GM18867 (cell line): ENCODE data around the gene TMEM117.
A peak's percentile ranks its signal among the peaks of the same experiment; 100 is the strongest.

Experiments used
- ATAC-seq: cut with Tn5 transposase; IDR thresholded peaks from one replicate; pipeline ENCODE4 v1.9.1; 2021; ENCODE audit warnings: mild to moderate bottlenecking, moderate library complexity; ENCODE audit not compliant: unreplicated experiment

TMEM117 gene

DNA sequence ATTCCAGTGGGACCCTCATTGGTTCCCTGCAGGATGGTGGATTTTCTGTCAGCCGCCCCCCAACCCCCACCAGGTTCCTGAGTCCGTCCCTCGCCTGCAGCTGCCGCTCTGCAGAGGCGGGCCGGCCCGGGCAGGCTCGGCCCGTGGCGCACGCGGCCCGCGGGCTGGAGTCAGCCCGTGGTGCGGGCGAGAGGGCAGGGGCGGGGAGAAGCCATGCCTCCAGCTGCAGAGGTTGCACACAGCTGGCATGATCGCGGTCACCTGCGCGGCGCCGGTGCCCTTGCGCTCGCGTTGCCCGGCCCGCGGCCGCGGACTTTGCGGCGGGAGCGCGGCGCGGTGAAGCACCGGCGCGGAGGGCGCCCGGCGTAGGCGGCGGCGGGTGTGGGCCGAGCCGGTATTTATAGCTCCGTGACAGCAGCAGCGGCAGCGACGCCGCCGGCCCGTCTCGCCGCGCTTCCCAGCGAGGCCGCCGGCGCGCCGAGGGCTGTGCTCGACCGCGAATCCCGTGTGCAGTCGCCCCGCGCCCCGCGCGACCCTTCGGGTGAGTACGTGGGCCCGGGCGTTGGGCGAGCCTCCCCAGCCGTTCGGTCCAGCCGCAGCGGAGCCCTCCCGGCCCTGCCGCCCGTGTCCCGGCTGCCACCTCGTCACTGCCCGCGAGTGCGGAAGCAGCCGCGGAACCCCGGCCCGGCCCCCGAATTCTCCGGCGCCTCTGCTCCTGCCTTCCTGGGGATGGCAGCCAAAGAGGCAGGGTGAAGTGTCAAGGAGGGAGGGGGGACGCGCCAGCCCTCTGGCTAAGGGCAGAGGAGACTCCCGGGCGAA lies at the start of gene TMEM117:
TMEM117 (plus strand) TSS at position 426 of the 819 bp plus-strand sequence.
- ATAC-seq = peak; percentile 83

DNA sequence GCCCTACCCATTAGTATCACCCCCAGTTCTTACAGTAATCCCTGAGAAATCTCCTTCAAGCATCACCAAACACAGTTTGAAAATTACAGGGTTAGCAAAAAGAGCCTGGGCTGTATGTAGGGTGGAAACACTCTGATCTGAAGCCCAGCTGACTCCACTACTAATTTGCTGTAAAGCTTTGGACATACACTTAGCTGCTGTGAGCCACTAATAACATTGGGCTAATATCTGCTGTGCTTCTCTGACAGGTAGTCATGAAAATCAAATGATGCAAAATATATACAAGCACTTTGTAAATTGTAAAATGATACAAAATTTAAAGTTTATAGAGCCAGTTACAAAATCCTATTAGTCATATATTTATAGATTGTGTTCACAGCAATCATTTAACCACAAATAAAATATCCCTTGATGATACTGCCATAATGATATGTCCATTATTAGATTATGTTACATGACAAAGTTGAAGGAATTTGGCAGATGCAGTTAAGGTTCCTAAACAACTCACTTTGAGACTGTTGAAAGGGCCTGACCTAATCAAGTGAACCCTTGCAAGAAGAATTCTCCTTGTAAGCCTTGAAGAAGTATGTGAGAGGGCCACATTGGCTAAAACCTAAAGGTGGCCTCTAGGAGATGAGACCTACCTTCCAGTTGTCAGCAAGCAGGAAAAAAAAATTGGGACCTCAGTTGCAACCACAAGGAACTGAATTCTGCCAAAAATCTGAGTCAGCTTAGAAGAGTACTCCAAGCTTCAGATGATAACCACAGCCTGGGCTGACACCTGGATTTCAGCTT lies 48.8 kb upstream of the TMEM117 start:
- no peak for ATAC-seq

DNA sequence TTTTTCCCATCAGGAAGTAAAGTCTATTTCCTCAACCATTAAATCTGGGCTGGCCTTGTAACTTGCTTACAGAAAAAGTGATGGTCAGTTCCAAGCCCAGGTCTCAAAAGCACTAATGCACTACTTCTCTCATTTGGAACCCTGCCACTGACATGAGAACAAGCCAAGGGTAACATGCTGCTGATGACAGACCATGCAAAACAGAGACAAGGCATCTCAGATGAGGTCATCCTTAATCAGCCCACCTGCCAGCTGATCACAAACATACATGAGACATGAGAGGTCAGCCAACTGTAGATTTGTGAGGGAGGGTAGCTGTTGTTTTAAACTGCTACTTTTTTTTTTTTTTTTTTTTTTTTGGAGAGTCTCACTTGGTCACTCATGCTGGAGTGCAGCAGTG lies 45.9 kb upstream of the TMEM117 start:
- no peak for ATAC-seq

DNA sequence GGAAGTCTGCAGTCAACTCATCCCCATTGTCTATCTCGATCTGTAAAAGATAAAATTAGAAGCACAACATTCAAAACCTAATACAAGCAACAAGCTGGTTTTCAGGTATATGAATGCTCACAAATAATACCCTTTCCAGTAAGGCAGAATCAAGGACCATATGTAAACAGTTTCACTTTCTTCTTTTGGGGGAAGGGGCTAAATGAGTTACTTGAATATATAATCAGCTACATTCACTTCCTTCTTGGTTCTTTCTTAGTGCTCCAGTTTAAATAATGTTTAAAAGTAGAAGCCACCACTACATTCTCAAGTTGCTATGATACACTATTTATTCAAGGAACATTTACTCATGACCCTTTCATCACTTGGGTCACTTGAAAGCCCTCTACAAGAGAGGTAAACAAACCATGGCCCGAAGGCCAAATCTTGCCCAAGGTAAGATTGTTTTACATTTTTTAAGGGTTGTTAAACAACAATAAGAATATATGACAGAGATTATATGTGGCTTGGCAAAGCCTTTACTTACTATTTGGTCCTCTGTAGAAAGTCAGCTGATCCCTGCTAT lies 40.1 kb upstream of the TMEM117 start:
- no peak for ATAC-seq

DNA sequence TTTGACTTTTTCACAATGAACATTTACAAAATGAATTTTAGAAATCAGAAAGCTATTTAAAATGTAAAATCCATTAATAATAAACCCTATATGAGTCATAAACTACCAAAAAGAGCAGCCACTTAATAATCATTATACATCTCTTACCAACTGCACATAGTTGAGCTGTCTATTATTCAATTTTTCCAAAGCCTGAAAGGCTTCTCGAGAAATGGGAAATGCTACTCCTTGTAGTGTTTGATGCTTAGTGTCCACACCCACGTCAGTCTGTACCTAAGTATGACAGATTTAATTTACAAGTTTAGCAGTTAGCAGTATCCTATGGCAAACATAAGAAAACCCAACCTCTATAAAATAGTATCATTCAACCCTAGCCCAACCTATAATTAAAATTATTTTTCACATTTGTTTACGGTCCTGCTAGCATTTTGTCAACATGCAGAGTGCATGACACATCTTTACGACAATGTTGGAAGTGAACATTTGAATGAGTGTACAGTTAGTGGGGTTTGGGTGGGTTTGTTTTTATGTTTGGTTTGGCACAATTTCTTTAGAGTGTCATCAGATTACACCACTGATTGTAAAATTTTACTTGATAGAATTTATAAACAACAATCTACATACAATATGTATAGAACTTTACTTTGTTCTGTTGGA lies 38.2 kb upstream of the TMEM117 start:
- no peak for ATAC-seq

DNA sequence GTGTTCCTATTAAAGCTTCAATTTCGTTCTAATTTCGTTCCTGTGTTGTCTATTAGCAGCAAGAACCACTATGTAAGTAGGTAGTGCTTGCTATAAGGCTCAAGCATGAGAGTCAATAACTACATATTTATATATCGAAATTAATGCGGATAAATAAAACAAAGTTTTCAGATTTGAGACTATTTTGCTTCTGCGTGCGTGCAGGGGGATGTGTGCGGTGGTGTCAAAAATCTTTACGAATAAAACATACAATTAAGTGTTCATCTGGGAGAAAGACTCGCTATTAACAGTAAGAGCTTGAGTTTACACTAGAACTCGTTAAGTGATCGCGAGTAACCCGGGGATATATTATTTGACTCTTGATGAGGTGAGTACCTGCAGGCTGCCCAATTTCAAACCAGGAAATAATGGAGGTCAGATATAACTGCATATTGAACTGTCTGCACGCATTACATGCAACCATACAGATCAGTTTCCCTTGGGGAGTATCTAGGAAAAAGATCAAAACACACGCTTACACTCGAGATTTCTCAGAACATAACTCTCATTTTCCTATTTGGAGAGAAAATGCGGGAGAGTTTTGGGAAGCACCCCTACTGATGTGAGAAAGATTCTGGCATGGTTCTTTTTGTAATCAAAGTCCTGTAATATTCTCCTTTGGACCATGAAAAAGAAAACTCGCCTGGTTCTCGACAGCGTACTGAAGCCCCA lies 30.6 kb upstream of the TMEM117 start:
- no peak for ATAC-seq

DNA sequence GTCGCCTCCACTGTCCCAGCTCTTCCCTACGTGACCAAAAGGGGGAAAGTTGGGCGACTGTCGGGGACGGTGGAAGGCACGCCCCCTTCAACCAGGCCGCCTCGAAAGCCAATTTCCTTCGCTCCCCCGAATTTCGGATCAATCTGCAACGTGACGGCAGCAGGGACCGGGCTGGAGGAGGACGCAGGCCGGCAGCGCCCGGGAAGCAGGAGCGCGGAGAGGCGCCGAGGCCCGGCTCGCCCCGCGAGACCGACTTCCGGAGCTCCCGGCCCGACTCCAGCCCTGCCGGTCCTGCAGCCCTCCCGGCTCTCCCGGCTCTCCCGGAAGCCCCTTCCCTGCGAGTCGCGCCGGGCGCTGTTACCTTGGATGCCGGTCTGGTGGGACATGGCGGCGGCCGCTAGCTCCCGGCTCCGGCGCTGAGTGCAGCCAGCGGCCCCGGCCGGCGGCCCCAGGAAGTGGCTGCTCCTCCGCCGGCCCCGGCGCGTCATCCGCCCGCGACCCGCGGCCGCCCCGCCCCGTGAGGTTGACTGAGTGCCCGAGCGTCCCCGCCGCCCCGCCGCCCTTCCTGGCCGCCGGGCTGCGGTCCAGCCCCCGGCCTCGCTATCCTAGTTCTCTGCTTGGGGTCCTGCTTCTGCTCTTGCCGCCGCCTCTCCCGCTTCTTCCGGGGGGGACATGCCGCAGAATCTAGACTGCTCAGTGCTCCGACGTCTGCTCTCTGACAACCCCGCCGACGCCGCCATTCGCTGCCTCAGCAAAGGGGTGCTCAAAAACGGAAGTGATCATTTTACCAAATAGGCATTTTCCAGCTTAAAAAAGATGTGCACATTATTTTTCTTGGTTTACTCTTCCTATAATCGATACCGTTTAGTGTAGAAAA lies 29.8 kb upstream of the TMEM117 start, which contains the start of gene TWF1:
TWF1 (minus strand) TSS at position 458 of the 877 bp plus-strand sequence; CDS start at position 386, 72 bp downstream.
- peak; percentile 96 for ATAC-seq

DNA sequence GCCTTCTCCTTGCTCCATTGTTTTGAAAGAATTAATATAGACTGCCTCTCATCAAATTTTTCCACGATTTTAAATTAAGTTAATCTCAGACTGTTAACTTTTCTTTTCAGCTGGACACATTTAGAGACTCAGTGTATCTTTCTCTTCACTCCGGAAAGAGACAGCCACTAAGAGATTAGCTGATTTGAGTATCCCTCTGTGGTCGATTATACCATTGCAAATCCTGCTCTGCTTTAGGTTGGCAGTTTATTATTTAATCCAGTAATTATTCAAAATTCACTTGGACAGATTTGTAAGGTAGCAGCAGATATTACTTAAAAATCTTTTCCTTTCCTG lies 29.2 kb upstream of the TMEM117 start:
- no peak for ATAC-seq

DNA sequence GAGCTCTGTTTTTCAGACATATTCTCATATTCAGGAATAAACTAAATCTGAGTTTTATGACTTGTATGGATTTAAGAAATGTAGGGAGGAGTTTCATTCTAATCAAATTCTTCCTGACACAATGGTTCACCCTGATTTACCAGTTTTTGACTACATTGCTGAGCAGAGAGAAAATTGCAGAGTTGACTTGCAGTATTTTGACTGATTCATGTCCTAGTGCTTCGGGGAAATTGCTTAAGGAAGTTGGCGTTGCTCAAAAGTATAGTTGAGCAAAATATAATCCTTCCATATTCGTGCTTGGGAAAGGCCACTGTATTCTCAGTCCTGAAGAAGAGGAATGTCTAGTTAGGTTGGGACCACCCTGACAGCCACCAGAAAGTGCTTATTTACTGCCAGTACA lies 28.5 kb upstream of the TMEM117 start:
- ATAC-seq = no peak

DNA sequence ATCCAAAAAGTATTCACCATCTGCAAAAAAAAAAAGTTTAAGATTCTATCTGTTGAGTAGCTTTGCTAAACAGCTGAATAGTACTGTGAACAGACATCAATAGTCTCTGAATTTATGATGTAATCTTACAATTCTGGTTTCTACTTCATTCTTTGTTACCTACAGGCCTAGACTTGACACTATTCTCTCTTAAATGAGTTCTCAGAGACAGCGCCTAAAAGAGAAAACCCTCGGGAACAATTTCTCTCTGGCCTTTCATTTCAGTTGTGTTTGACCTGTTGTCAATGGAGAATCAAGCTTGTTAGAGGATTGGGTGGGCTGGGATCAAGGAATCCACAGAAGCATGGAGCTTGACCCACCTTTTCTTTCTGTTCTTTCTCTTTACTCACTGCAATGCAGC lies 23.8 kb upstream of the TMEM117 start:
- ATAC-seq = no peak

DNA sequence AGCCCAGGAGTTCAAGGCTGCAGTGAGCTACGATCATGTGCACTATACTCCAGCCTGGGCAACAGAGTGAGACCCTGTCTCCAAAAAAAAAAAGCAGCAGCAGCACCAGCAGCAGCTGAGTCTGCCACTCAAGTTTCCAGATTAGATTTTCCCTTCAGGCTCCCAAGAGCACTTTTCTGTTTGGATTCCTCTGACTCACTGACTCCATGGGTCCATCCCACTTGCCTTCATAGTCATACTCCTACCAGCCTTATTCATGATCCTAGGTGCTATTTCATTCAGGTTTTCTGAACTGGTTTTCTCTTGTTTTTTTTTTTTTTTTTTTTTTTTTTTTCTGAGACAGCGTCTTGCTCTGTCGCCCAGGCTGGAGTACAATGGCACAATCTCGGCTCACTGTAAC lies 23.0 kb upstream of the TMEM117 start:
- ATAC-seq = no peak

DNA sequence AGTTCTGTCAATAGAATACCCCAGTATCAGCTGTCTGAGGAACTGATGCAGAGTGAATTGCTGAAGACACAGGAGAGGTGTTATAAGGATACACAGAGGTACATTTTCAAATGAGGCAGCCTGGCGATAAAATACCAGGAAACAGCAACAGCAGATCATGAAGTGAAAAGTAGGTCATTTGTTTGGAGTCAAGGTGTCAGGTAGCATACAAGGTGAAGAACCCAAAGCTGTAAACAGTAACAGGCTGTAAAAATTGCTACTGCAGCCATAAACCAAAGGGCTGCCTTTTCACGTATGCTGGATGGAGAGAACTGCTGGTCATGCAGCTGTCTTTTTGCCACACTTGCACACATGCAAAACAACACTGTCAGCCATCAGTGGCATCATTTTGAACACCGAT lies 20.5 kb upstream of the TMEM117 start:
- ATAC-seq = no peak

DNA sequence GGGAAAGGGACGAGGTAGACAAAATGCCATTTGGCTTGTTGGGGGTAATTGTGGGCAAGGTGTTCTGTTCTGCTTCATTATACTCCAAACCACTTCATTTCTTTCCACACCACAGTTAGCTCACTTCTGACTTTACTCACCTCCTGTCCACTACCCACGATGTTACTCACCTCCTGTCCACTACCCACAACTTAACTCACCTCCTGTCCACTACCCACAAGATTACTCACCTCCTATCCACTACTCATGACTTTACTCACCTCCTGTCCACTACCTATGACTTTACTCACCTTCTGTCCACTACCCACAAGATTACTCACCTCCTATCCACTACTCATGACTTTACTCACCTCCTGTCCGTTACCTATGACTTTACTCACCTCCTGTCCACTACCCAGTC lies 19.7 kb upstream of the TMEM117 start:
- ATAC-seq = no peak

DNA sequence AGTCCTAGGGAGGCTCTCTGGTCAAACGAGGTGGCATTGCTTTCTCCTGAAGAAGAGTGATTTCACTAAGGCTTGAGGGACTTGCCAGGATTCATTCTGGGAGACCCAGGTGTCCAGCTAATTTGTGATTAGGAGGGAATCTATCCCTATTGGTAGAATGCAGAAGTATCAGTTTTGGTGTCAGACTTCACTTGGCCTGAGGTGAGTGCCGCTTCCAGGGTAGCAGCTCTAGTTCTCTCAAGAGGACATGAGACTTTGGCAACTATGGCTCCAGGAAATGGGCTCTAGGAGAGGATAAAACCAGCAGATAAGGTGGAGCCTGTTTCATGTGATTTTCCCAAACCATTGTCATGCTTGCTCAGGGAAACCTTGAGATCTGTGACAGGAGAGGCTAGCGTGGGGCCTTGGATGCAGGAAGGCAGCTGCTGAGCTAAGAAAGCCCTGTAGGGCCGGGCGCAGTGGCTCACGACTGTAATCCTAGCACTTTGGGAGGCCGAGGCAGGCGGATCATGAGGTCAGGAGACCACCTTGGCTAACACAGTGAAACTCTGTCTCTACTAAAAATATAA lies 11.6 kb upstream of the TMEM117 start:
- no peak for ATAC-seq

DNA sequence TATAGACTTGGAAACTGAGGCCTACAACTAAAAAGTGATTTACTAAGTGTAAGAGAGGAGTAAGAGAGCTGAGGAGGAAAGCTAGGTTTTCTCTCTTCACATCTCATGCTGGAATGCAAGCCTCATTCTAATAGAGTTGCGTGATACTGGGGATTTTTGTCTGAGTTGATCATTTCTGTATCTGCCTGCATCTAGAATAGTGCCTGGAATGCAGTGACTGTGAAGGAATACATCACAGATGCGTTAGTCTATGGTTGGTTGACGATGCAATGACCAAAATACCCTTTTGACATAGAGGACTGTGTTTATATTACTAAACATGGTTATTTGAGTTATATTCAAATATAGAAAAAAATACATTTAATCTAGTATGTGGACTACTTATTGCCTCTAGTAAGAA lies 9.2 kb upstream of the TMEM117 start:
- no peak for ATAC-seq

DNA sequence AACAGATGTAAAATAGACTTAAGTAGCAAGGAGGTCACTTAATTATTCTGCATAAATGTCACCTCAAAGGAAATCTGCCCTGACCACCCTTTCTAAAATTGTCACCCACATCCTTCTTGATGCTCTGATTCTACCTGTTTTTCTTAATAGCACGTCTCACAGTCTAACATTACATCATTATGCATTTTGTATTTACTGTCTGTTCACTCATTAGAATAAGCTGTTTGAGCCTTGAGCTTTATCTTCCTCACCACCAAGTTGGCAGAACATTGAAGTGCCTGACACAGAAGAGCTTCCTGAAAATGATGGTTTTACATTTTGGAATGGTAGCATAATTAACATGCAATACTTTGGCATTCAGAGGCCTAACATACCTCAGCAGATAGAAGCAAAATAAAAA lies 8.8 kb upstream of the TMEM117 start:
- no peak for ATAC-seq

DNA sequence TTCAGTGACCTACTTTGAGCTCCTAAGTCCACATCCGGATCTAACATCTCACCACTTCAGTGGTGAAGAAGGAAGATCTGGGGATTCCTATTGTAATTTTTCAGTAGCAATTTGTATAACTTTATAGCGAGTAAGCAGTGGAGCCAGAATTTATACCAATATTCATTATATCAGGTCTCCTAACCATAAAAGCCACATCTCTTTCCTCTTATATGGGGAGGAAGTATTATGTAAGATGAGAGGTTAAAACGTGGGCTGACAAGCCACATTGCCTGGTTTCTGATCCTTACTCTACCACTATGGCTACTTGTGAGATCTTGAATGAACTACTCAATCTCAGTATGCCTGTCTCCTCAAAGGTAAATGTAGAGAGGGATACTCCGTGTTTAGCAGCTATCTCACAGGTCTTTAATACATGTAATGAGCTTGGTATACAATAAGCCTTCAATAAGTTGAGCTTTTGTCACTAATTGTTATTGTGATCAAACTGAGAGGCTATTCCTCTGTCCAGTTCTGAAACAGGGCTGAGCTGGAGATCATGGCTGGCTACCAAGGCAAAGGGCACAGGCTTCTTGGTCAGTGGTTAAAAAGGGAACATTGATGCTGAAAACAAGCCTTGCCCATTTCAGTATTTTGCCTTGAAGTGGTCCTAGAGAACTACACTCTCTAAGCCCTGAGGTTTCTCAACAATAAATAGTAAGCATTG lies 3.3 kb upstream of the TMEM117 start:
- no peak for ATAC-seq

DNA sequence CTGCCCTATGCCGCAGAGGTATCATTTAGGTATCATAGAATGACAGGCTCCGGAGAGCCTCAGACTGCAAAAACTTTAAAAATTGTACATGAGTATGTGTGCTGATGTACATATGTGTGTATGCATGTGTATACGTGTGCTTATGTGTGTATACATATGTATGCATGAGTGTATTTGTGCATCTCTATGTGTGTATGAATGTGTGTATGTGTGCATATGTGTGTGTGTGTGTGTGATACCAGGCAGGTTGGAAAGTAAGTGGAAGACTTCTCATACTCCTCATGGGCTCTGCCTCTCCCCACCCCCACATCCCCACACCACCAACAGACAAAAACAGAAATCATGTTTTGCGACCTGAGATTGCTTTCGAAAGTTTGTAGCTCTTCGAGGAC lies 621 bp upstream of the TMEM117 start:
- ATAC-seq = peak; percentile 7

DNA sequence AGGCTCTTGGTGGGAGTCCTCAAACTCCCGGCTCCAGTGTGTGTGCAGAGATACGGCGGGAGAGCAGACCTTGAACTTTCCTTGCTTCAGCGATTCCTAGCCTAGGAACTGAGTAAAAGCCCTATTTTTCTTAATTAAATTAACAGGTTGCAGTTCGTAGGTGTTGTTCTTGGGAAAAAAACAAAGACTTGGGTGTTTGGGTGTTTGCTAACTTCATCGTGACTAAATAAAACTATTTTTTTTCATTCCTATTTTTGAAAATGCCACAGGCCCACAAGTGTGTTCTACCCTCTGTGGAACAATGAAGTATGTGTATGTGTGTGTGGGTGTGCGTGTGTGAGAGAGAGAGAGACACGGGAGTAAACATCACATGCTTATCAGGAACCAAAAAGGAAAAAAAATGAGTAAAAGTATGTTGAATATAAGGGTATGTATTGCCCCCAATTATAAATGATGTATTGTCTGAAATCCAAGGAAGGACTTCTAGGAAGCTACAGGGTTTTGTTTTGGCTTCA lies 651 bp downstream of the TMEM117 start:
- peak; percentile 25 for ATAC-seq
